HepG2 (cell line): Measurements from ENCODE around the gene GPC2. TPM values are rescaled to one million over a fixed set of nuclear protein-coding genes. Genes with fewer than 3 reads are reported as not detected.
A peak's percentile ranks its signal among the peaks of the same experiment; 100 is the strongest.

Experiments used
- CENPT ChIP-seq: sonication (generic); formaldehyde crosslinking; IDR thresholded peaks from 2 replicates; pipeline ENCODE4 v1.8.0; 2022; ENCODE audit warnings: low read depth, mild to moderate bottlenecking, moderate library complexity, missing genetic modification reagents
- ELF1 ChIP-seq: sonication (generic); formaldehyde crosslinking; IDR thresholded peaks from 2 replicates; pipeline ENCODE4 v1.4.0; 2020; ENCODE audit warnings: missing genetic modification reagents
- MIXL1 ChIP-seq: IDR thresholded peaks from 2 replicates; pipeline ENCODE4 v1.6.1; 2016
- MXD1 ChIP-seq: sonication (generic); formaldehyde crosslinking; IDR thresholded peaks from 2 replicates; pipeline ENCODE4 v1.4.0; 2020; ENCODE audit warnings: mild to moderate bottlenecking, missing genetic modification reagents
- PAX8 ChIP-seq: sonication (generic); formaldehyde crosslinking; IDR thresholded peaks from 2 replicates; pipeline ENCODE4 v1.8.0; 2022; ENCODE audit warnings: mild to moderate bottlenecking, missing genetic modification reagents, borderline replicate concordance
- POLR2A ChIP-seq, 2 experiments: IDR thresholded peaks; 2 replicates each; pipeline ENCODE4 v1.6.1; 2011; ENCODE audit warnings: low read depth in 2 of 2, low read length in 2 of 2, mild to moderate bottlenecking in 1 of 2, moderate library complexity in 1 of 2; ENCODE audit not compliant: insufficient read depth in 1 of 2
- TBX2 ChIP-seq: sonication (generic); formaldehyde crosslinking; IDR thresholded peaks from 2 replicates; pipeline ENCODE4 v1.5.0; 2020; ENCODE audit warnings: missing genetic modification reagents, mild to moderate bottlenecking, borderline replicate concordance
- THAP11 ChIP-seq: IDR thresholded peaks from 2 replicates; pipeline ENCODE4 v1.6.1; 2016; ENCODE audit warnings: missing biosample characterization, missing genetic modification reagents
- ZFP36L2 ChIP-seq: sonication (generic); formaldehyde crosslinking; IDR thresholded peaks from 2 replicates; pipeline ENCODE4 v1.4.0; 2020; ENCODE audit warnings: missing genetic modification reagents
- ZNF232 ChIP-seq: sonication (generic); formaldehyde crosslinking; IDR thresholded peaks from 2 replicates; pipeline ENCODE4 v1.4.0; 2020; ENCODE audit warnings: missing genetic modification reagents, borderline replicate concordance
- ZNF292 ChIP-seq: sonication (generic); formaldehyde crosslinking; IDR thresholded peaks from 2 replicates; pipeline ENCODE4 v1.8.1; 2022; ENCODE audit warnings: mild to moderate bottlenecking, low read depth, missing genetic modification reagents, borderline replicate concordance
- ZNF781 ChIP-seq: sonication (generic); formaldehyde crosslinking; IDR thresholded peaks from 2 replicates; pipeline ENCODE4 v1.5.1; 2020; ENCODE audit warnings: borderline replicate concordance, mild to moderate bottlenecking, missing genetic modification reagents; ENCODE audit errors: not compliant biosample characterization
- polyA plus RNA-seq, 8 experiments: library from polyadenylated mRNA; depleted of rRNA in 3 of 8; stranded (reverse) in 7 of 8; unstranded in 1 of 8; fragments of >200 nt; fragmentation: Illumina TruSeq in 4 of 8; extraction: Trizol in 4 of 8; gene quantifications; 2 replicates each; pipeline versions ENCODE4 v1.2.1 to v1.2.3, GENCODE V29; 2011 to 2016; ENCODE audit warnings: low read depth in 4 of 8, missing spikeins in 1 of 8, mixed read lengths in 1 of 8; ENCODE audit not compliant: insufficient read depth in 1 of 8
- total RNA-seq, 5 experiments: library from RNA; depleted of rRNA; stranded (reverse); fragments of >200 nt; fragmentation: Illumina TruSeq; extraction: Trizol; gene quantifications; 2 replicates each; pipeline ENCODE4 v1.2.3, GENCODE V29; 2016; ENCODE audit warnings: low read depth in 1 of 5
- TF ChIP-seq, protein P1 (sequence below): sonication (generic); formaldehyde crosslinking; IDR thresholded peaks from 2 replicates; pipeline ENCODE4 v1.8.1; 2023; ENCODE audit warnings: mild to moderate bottlenecking, moderate library complexity, missing genetic modification reagents

Gene GPC2
- total and polyA plus RNA-seq, 2 of the 13 experiments (the other 11 are each of a cell fraction or from before 2014, with no cell fraction given): 0.64 to 0.78 TPM

GRCh38 chr7:100157334-100158228, 19.6 kb downstream of the GPC2 start (continued):
- TF ChIP-seq, protein P1, sequence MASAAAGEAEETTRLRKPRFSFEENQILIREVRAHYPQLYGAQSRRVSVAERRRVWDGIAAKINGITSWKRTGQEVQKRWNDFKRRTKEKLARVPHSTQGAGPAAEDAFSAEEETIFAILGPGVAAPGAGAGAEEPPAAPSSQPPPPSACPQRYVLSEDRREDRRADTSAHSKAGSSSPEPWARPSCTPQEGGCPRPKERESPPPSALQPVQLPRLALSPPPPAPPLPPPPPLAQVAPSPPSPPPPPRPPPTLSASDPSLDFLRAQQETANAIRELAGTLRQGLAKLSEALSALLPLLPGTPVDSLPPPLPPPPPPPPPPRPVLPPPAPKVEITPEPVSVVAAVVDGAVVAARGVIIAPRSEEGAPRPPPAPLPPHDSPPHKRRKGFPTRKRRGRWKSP (CRISPR knock-in tag): no peak
- TF ChIP-seq THAP11 (CRISPR knock-in tag): no peak
- TF ChIP-seq MXD1 (CRISPR knock-in tag): no peak
- no peak for TF ChIP-seq ZNF292 (CRISPR knock-in tag)
- no peak for TF ChIP-seq ZNF232 (CRISPR knock-in tag)
- no peak for TF ChIP-seq PAX8 (CRISPR knock-in tag)
- no peak for TF ChIP-seq CENPT (CRISPR knock-in tag)
- peak; percentile 31 to 45; a peak in 2 of 4 replicates for TF ChIP-seq POLR2A (IDR thresholded peaks at IDR 0.05; ENCODE audit: insufficient read depth in 1 of 2, low read depth in 2 of 2, low read length in 2 of 2)
- no peak for TF ChIP-seq ZNF781
- no peak for TF ChIP-seq ELF1 (CRISPR knock-in tag)
- no peak for TF ChIP-seq ZFP36L2 (CRISPR knock-in tag)
- TF ChIP-seq TBX2: peak; percentile 69; the same call in 1 of the 2 replicates
- no peak for TF ChIP-seq MIXL1 (CRISPR knock-in tag)
